Measurements from ENCODE around the gene CYP4F22.

GRCh38 chr19:15498156-15498858, 10.0 kb upstream of the CYP4F22 start:
- TF ChIP-seq ZNF274 (IDR thresholded peaks at IDR 0.05; ENCODE audit: low read depth, low read length): no peak
- no peak for TF ChIP-seq SUZ12 (IDR thresholded peaks at IDR 0.05; ENCODE audit: extremely low read depth, insufficient read depth, insufficient read length)
- no peak for TF ChIP-seq YY1 (IDR thresholded peaks at IDR 0.05; ENCODE audit: insufficient read depth, insufficient read length)

All from NT2/D1 (cell line).